EH (cell line): ENCODE results near the gene ACTR5.

ENCODE experiments used
- DNase-seq: peaks from one replicate; pipeline ENCODE4 v3.0.0-alpha.2; 2015; ENCODE audit warnings: low read depth

ACTR5 gene

DNA sequence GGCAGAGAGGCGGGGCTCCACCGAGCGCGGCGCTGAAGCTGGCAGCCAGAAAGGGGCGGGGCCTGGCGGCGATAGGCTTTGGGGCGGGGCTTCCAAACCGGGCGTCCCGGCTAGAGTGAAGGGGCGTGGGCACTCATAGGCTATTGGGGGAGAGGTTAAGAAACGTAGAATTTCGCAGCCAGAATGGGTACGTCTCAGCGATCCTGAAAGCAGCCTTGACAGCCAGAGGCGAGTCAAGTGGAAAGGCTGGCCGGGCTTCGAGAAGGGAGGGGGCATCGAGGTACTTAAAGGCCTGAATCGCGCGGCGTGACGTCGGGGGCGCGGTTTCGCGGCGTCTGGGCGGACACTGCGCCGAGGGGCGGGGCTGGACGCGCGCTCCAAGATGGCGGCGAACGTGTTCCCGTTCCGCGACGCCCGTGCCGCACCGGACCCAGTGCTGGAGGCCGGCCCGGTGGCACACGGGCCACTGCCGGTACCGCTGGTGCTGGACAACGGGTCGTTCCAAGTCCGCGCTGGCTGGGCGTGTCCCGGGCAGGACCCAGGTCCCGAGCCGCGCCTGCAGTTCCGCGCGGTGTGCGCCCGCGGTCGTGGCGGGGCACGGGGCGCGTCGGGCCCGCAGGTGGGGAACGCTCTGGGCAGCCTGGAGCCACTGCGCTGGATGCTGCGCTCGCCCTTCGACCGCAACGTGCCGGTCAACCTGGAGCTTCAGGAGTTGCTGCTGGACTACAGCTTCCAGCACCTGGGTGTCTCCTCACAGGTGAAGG, at the start of gene ACTR5:
TSS of gene ACTR5 (plus strand) at position 364 of the 764 bp plus-strand sequence. CDS start at position 383, 19 bp downstream.
- peak; percentile 85 for DNase-seq

DNA sequence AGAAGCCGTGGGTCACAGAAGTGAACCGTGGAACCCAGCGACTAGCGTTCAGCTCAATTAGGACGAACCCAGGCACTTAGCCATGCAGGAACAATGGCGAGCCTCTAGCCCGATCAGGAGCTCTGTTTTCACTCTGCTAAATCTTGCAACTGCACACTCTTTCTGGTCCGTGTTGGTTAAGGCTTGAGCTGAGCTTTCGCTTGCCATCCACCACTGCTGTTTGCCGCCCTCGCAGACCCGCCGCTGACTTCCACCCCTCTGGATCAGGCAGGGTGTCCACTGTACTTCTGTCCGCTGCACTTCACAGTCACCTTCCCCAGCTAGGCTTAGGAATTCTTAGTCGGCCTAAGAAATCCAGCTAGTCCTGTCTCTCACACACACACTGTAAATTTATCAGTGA, 49.7 kb upstream of the ACTR5 start:
- no peak for DNase-seq

DNA sequence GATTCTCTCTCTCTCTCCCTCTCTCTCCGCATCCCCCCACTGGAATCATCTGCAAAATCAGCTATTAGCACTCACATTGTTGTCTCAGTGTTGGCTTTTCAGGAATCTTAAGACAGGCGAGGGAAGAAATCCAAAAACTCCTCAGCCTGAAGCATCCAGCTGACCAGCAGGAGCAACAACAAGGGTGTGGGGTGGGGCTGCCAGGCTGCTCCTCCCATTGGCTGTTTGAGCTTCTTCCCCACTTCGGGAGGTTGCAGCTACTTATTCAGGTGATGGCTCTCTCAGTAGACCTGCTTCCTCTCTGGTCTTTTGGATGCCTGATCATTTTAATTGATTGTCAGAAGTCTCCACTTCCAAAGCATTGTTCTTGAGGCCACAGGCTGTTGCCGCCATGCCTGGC, 48.1 kb upstream of the ACTR5 start:
- no peak for DNase-seq

DNA sequence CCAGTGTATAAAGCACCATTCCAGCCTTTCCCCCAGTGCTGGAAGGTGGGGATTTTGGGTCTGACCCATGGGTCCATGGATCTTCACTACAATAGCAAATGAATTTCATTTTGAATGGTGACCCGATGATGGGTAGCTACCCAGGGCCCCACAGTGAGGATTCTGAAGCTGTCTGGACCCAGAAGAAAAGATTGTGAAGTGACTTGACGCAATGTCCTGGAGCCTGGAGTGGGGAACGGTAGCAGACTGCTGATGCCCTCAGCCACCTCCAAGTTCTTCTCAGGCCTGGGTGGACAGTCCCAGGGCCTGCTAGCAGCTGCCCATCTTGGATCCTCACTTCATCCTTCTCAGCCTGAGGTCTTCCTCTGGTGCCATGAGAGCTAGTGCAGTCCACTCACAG, 47.3 kb upstream of the ACTR5 start:
- DNase-seq, result no peak

DNA sequence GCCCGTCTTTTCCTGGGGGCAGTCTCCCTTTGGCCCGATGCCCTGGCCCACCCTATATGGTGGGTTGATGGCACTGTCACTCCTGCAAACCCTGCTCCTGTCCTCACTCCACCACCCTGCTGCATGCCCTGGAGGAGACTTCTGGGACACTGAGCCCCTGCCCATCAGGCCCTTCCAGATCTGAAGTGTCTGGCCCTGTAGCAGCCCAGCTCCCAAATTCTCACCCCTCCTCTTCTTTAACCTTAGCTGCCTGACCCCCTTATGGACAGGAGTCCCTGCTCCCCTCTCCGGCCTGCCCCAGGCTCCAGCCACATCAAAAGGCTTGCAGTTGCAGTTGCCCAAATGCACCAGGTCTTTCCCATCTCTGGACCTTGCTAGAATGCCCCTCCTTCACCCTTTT, 44.7 kb upstream of the ACTR5 start:
- no peak for DNase-seq

DNA sequence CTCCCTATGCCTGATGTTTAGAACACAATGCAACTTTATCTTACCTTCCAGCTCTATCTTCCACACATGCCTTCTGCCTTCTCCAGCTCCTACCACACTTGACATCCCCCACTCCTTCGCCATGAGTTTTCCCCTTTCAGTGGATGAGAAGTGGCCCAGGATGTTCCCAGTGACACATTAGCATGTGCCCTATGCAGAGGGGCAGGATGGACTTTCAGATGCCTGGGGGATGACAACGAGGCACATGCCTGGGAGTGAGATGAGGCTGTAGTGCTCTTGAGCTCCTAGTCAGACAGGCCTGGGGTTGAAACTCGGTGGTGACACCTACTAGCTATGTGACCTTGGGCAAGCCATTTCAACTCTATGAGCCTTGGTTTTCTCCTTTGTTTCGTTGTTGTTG, 44.1 kb upstream of the ACTR5 start:
- no peak for DNase-seq

DNA sequence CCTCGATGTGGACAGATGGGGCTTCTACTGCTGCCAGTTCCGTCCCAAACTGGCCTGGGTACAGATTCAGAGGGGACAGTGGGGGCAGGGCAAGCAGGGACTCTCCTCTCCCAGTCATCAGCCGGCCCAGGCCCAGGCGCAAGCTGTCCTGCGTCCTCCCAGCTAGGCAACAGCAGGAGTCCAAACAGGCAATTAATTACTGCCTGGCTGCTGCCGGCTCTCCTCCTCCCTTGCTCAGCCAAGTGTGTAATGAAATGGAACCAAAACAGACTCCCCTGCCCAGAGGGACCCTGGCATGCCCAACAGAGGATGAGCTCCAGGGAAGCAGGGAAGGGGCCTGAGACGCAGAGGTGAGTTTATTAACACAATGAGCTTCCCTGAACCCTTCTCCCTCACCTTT, 41.8 kb upstream of the ACTR5 start:
- no peak for DNase-seq

DNA sequence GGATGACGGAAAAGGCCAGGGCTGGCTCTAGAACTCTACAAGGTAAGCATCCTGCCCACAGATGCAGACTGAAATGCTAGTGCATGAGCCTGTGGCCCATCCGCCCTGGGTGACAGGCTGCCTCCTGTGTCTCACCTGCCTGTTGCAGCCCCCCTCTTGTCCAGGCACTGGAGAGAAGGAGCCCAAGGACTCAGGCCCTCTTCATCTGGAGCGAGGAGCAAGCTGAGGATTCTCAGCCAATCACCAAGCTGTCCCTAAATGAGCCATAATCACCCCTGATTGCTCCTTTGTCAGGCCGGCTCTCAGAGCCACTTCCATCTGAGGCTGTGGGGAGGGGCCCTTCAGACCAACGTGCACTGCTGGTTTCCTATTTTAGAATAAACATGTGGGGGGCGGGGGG, 34.0 kb upstream of the ACTR5 start:
- DNase-seq, result no peak

DNA sequence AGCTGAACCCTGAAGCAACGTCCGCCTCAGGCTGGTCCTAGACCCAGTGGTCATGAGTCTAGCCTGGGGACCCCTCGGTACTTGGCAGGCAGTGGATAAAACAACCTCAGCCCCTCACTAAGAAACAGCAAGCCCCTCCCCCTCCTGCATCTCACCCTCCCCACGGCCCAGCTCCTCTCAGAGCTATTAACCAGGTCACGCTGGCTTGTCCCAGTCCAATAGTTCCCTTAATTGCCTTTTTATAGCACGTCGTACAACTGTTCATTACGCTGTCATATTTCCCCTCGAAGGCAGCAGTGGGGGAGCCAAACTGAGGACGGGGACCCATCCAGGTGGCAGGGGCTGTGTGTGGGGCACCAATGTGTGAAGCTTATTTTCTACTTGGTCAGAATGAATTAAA, 32.6 kb upstream of the ACTR5 start:
- no peak for DNase-seq

DNA sequence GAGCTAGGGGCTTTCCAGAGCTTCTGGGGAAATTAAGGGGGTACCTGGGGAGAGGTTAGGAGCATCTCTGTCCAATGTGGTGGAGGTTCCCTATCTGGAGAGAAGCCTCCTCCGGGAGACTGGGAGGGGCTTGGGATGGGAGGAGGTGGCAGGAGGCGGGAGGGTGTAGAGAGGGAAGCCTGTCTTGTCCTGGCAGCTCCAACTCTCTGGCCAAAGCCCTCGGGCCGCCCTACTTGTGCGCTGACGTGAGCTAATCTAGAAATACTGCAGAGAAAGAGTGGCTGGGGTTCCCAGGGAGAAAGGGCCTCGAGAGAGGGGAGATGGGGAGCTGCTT, 25.6 kb upstream of the ACTR5 start:
- DNase-seq, result no peak

DNA sequence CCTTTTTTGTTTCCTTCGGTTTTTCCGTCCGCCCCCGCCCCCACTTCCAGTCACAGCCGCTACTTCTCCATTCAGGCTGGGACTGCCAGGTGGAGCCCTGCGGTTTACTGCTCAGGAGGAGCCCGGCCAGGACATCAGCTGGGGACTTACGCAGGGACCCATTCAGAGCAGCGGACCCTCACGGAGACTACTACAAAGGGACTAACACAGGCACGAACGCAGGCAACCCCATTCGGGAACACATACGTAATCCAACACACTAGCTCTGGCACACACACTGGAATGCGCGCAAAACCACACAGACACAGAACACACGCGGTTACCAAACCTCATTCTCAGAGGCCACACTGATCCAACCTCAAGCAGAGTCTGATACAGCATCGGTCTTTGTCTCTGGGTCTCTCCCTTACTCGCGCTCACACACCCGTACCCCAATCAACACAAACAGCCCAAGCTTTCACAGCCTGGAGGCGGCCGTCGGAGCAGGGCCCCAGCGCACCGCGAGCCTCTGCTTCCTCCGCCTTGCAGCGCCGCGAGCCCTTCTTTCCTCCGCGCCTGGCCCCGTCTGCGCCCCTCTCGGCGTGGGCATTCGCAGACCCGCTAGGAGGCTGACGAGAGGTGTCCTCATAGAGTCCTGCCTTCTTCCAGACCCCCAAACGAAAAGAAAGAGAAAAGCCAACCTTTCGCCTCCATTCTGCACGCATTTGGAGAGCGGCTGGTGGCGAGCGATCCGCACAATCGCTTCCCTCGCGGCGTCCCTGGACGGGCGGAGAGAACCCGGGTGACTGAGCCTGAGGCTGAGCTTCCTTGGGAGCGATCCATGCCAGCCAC, 25.0 kb upstream of the ACTR5 start:
- DNase-seq, result peak; percentile 21

DNA sequence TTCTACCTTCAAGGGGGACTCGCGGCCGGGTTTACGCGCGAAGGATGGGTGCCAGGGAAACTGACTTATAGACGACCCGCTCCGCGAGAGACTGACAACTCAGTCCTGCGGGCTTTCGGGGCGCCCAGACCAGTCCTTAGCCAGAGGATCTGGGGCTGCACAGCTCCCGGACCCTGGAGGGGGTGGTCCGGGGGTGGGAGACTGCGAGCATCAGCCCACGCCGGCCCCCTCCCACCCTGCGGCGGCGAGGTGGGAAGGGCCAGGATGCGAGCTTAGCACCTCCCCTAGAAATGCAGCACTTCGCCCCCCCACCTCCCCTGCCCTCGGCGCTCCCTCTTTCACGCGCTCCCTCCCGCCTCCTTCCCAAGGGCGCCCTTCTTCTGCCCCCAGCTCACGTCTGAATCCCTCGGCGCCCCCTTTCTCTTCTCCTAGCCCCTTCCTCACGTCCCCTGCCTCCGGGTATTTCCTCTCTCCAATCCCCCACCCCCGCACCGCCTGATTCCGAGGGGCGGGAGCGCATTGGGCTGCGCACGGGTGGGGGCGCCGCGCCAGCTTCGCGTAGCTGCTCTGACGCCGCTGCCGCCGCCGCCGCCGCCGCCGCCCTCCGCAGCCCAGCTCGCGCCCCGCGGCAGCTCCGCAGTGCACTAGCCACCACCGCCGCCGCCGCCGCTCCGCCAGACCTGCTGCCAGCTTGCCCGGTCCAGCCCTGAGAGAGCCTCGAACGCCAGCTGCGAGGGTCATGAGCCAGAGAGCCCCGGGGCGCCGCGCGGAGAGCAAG, 24.2 kb upstream of the ACTR5 start, which contains the start of gene SLC32A1:
TSS of gene SLC32A1 (plus strand) at position 639 of the 778 bp plus-strand sequence. CDS start 239 bp downstream, outside the sequence.
- DNase-seq, result no peak

DNA sequence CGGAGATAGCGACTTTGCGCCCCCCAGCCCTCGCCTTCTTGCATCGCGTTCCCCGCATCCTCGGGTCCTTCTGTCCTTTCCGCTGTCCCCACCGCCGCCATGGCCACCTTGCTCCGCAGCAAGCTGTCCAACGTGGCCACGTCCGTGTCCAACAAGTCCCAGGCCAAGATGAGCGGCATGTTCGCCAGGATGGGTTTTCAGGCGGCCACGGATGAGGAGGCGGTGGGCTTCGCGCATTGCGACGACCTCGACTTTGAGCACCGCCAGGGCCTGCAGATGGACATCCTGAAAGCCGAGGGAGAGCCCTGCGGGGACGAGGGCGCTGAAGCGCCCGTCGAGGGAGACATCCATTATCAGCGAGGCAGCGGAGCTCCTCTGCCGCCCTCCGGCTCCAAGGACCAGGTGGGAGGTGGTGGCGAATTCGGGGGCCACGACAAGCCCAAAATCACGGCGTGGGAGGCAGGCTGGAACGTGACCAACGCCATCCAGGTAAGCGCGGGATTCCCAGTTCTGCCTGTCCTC, 23.6 kb upstream of the ACTR5 start:
- DNase-seq, result no peak

DNA sequence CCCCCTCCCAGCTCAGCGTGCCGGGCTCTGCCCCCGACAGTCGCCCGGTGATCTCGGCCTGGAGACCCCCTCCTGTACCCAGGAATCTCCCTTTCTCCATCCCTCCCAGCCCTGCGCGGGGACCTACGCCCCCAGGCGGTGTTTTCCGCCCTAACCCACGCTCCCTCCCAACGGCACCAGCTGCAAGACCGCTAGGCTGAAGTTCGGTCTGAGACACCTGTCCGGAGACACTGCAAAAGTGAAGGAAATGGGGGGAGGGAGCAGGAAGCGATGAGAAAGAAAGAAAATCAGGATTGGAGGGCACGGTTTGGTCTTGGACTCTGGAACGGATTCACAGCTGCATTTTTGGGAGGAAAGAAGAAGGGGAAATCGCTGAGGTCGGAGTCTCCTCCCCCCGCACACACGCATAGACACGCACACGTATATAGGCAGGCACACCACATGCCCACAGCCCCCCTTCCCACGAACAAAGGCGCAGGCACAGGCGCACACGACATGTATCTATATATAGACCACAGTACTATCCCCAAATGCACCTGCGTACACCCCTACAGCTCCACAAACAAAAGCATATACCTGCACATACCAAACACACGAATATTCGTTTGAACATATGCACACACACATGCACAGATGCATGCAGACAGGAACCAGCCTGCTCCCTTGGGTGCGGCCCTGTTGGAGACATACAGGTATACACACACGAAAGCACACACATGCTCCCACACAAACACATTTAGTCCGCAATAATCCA, 22.9 kb upstream of the ACTR5 start:
- no peak for DNase-seq

DNA sequence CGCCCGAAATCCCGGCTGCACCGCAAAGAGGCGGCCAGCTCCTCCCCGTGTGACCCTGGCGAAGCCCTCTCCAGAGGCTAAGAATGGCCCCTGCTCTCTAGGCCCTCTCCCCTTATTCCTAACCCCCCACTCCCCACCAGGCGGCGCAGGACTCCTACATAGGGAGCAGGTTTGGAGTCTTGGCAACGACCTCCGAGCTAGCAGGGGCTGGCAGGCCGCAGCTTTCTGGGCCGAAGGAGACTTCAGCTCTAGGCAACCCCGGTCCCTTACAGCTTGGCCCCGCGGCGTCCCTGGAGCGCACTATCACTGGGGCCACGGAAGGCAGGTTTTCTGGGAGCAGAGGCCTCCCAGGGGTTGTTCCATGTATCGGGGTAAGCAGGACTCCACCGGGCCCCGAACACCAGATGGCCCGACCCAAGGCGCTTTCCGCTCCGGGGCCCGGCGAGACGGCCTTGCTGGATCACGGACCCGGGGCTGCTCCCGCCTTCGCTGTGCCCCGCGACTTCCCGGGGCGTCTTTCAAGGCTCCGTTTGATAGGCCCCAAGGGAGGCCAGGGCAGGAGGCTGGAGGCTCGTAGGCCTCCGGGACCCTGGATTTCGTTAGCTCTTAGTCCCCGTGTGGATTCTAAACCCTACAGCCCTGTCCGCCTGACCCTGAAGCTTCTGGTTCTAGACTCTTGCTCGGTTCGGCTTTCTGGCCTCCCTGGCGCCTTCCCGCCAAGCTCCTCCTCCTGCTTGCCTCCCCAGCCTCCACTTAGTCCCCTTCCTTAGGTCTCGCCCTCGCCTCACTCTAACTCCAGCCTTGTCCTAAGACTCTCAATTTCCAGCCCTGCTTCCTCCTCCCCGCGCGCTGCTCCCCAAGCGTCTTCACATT, 22.1 kb upstream of the ACTR5 start:
- DNase-seq, result peak; percentile 32

DNA sequence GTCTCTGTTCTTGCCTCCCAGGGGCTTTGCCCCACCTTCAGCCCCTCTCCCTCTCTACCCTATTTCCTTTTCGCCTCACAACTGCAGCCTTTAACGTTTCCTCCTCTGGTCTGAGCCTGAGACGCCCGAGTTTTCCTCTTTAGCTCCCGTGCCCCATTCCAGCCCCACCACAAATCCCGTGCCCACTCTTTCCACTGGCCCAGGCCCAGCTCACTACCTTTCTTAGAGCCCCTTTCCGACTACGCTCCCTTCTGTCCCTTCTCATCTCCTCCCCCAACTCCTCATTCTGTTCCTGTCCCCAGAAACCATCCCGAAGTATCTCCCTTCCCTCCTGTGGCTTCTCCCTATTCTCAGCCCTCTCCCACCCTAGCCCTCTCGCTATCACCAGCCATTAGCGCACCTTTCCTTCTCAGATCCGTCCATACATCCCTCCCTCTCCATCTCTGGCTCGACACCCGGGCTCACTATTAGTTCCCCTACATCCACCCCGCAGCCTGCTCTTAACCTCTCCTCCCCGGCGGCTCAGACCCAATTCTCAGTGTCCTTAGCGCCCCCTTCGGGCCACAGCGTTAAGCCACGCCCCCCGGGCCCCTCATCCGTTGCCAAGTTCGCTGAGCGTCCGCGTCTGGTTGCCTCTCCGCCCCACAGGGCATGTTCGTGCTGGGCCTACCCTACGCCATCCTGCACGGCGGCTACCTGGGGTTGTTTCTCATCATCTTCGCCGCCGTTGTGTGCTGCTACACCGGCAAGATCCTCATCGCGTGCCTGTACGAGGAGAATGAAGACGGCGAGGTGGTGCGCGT, 21.3 kb upstream of the ACTR5 start:
- peak; percentile 7 for DNase-seq

DNA sequence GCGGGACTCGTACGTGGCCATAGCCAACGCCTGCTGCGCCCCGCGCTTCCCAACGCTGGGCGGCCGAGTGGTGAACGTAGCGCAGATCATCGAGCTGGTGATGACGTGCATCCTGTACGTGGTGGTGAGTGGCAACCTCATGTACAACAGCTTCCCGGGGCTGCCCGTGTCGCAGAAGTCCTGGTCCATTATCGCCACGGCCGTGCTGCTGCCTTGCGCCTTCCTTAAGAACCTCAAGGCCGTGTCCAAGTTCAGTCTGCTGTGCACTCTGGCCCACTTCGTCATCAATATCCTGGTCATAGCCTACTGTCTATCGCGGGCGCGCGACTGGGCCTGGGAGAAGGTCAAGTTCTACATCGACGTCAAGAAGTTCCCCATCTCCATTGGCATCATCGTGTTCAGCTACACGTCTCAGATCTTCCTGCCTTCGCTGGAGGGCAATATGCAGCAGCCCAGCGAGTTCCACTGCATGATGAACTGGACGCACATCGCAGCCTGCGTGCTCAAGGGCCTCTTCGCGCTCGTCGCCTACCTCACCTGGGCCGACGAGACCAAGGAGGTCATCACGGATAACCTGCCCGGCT, 20.6 kb upstream of the ACTR5 start:
- DNase-seq, result no peak

DNA sequence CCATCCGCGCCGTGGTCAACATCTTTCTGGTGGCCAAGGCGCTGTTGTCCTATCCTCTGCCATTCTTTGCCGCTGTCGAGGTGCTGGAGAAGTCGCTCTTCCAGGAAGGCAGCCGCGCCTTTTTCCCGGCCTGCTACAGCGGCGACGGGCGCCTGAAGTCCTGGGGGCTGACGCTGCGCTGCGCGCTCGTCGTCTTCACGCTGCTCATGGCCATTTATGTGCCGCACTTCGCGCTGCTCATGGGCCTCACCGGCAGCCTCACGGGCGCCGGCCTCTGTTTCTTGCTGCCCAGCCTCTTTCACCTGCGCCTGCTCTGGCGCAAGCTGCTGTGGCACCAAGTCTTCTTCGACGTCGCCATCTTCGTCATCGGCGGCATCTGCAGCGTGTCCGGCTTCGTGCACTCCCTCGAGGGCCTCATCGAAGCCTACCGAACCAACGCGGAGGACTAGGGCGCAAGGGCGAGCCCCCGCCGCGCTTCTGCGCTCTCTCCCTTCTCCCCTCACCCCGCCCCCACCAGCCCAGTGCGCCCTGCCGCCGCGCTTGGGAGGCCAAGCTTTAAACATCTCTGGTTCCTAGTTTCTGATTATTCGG, 20.0 kb upstream of the ACTR5 start:
- DNase-seq, result no peak
